Psoas muscle (tissue), 8 donors: ENCODE data around the gene MLLT1. TPM values are rescaled to one million over a fixed set of nuclear protein-coding genes. Genes with fewer than 3 reads are reported as not detected.

Source experiments
- ATAC-seq, 4 donors: fragments of 200-7000 bp; cut with Tn5 transposase; one replicate each; pipeline ENCODE4 v1.9.1; 2020; ENCODE audit warnings: moderate library complexity in 3 of 4, mild to moderate bottlenecking in 2 of 4
- DNase-seq, 2 donors: peaks; one replicate each; pipeline ENCODE4 v3.0.0-alpha.2; 2020
- H3K27ac ChIP-seq: fragments of 200-600 bp; one replicate; pipeline ENCODE4 v1.8.0; 2022
- H3K27me3 ChIP-seq, 3 donors: fragments of 200-600 bp in 1 of 3; one replicate each; pipeline versions ENCODE4 v1.6.1 to v1.8.0; 2013 to 2022; ENCODE audit warnings: low read length in 2 of 3, mild to moderate bottlenecking in 2 of 3, moderate library complexity in 1 of 3; ENCODE audit not compliant: insufficient read depth in 3 of 3
- H3K36me3 ChIP-seq, 2 donors: fragments of 200-600 bp in 1 of 2; one replicate each; pipeline versions ENCODE4 v1.6.1 to v1.8.0; 2013 to 2022; ENCODE audit warnings: low read depth in 1 of 2, mild to moderate bottlenecking in 1 of 2, moderate library complexity in 1 of 2; ENCODE audit not compliant: insufficient read depth in 1 of 2
- H3K4me1 ChIP-seq: fragments of 200-600 bp; one replicate; pipeline ENCODE4 v1.8.0; 2022
- H3K4me3 ChIP-seq: fragments of 200-600 bp; one replicate; pipeline ENCODE4 v1.8.0; 2022; ENCODE audit warnings: mild to moderate bottlenecking
- H3K9me3 ChIP-seq: fragments of 200-600 bp; one replicate; pipeline ENCODE4 v1.8.0; 2022
- WGBS, 3 donors: extraction: QIAGEN DNeasy Blood & Tissue Kit; methylation state at CpG; one replicate each; pipeline versions ENCODE4 v1.1.6 to v1.1.7; 2013; 5-methylcytosine and 5-hydroxymethylcytosine counted together
- intact Hi-C, 2 donors: fragments of 100-400 bp; cut with DNase I; formaldehyde crosslinking; loops; one replicate each; pipeline versions ENCODE4 v1.11.0 to v1.14.2; 2022
- polyA plus RNA-seq, 3 donors: library from polyadenylated mRNA; stranded (reverse); fragments of 200-250 nt; gene quantifications; one replicate each; pipeline ENCODE4 v1.2.3, GENCODE V29; 2013
- total RNA-seq, 4 donors: library from RNA; stranded (reverse); fragmentation: NEBNext Ultra II Directional in 2 of 4; extraction: Animal tissue kit (Norgen Biotek cat#: 25700) in 2 of 4; gene quantifications; one replicate each; pipeline versions ENCODE4 v1.2.1 to v1.2.4, GENCODE V29; 2021 to 2023
- TF ChIP-seq, protein P1 (sequence below): fragments of 200-600 bp; IDR thresholded peaks from one replicate; pipeline ENCODE4 v1.8.0; 2022; ENCODE audit warnings: antibody characterized with exemption
- donor health status: healthy with polysubstance abuse.
- donor health status: DM: no; HTN: no; CAD: no; lungs with moderate emphysema.
- donor health status: Bipolar disorder and iron deficiency.
- donor health status: healthy.
- donor health status: DM: yes; HTN: yes; CAD: no.
- donor health status: DM: no; HTN: no; CAD: no.
- donor health status: DM: no; HTN: no; CAD: no.
- donor health status: DM: yes; HTN: yes; CAD: no.

Gene MLLT1
- total and polyA plus RNA-seq, 7 donors = 24.2 to 51.7 (median 35.8) TPM

DNA sequence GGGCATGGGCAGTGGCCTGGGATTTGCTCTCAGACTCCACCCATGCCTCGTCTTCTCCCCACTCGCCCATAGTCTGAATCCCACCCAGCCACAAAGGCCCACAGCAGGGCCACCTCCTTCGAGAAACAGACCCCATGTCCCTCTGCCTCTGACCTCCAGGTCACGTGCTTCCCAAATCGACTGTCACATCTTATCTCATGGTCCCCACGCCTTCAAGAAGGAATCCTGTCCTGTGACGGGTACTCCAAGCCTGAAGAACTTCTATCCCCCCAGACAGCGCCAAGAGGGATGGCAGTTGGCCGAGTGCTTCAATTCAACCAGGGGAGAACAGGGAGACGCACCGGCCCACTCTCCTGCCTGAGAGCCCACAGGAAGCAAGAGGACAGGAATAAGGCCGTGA lies 16.5 kb downstream of the MLLT1 start:
- intact Hi-C loops = no loop called here
- Histone ChIP-seq H3K9me3 (no peaks in the 10 kb centered on the region), H3K4me3 (peak overlapping the region; percentile 28), H3K27me3 (no peaks in the 10 kb centered on the region), H3K4me1 (peaks cover 57% of the 10 kb centered on the region), H3K27ac (peak overlapping the region; percentile 79), H3K36me3 (peaks cover 0 to 54% of the 10 kb centered on the region in 2 donors)
- WGBS, 3 donors = 68 to 72% (median 70%) methylated on average over 12 of the region's 12 CpGs
- ATAC-seq (no peak), DNase-seq (peak in 1 of 2 donors; percentile 34)
- TF ChIP-seq, protein P1, sequence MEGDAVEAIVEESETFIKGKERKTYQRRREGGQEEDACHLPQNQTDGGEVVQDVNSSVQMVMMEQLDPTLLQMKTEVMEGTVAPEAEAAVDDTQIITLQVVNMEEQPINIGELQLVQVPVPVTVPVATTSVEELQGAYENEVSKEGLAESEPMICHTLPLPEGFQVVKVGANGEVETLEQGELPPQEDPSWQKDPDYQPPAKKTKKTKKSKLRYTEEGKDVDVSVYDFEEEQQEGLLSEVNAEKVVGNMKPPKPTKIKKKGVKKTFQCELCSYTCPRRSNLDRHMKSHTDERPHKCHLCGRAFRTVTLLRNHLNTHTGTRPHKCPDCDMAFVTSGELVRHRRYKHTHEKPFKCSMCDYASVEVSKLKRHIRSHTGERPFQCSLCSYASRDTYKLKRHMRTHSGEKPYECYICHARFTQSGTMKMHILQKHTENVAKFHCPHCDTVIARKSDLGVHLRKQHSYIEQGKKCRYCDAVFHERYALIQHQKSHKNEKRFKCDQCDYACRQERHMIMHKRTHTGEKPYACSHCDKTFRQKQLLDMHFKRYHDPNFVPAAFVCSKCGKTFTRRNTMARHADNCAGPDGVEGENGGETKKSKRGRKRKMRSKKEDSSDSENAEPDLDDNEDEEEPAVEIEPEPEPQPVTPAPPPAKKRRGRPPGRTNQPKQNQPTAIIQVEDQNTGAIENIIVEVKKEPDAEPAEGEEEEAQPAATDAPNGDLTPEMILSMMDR = no peak

DNA sequence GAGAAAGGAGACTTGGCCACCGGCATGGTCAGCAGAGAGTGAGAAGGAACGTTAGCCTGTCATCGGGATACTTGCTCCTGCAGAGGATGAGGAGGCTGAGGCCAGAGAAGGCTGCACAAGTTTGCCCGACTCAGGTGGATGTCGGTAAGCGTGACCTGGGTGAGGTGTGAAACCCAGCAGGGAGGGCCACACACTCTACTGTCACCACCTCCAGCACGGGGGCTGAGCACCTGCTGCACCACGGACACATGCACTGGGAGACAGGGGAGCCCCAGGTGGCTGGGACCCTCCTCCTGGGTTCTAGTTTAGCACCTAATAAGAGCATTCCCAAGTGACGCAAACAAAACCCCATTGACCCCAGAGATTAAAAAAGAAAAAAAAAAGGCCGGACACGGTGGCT lies 17.3 kb downstream of the MLLT1 start:
- H3K36me3 ChIP-seq = peaks cover 0 to 51% of the 10 kb centered on the region in 2 donors
- H3K4me3 ChIP-seq = no peak overlapping the region
- ATAC-seq = no peak
- no peaks in the 10 kb centered on the region for H3K9me3 ChIP-seq
- intact Hi-C loops = no loop called here
- H3K4me1 ChIP-seq = peaks cover 62% of the 10 kb centered on the region
- H3K27me3 ChIP-seq = no peaks in the 10 kb centered on the region
- 92 to 96% (median 95%) methylated on average over 11 of the region's 11 CpGs for WGBS, 3 donors
- TF ChIP-seq, protein P1 = no peak
- H3K27ac ChIP-seq = no peak overlapping the region
- peak in 1 of 2 donors; percentile 41 for DNase-seq

DNA sequence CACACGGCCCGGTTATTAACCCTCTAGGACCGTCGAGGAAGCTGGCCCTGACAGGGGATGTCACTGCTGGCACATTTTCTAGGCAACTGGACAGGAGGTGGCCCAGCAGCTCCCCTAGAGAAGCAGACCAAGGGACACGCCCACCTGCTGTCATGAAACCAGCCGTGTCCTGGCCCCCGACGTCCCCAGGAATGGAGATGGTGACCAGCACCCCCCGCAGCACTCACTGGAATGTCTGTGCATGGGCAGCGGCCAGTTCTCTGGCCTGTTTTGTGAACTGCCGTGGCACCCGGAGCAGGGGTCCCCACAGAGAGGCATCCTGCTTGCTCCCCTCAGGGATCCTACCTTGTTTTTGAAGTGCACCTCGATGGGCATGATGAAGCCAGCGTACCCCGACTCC lies 17.9 kb downstream of the MLLT1 start:
- TF ChIP-seq, protein P1 = no peak
- no peak overlapping the region for H3K4me3 ChIP-seq
- ATAC-seq = no peak
- H3K27me3 ChIP-seq = no peaks in the 10 kb centered on the region
- intact Hi-C loops = no loop called here
- peaks cover 62% of the 10 kb centered on the region for H3K4me1 ChIP-seq
- WGBS, 3 donors = 60 to 68% (median 64%) methylated on average over 15 of the region's 15 CpGs
- H3K9me3 ChIP-seq = no peaks in the 10 kb centered on the region
- peak in 1 of 2 donors; percentile 31 for DNase-seq
- H3K27ac ChIP-seq = peak overlapping the region; percentile 27
- H3K36me3 ChIP-seq = peaks cover 0 to 45% of the 10 kb centered on the region in 2 donors

DNA sequence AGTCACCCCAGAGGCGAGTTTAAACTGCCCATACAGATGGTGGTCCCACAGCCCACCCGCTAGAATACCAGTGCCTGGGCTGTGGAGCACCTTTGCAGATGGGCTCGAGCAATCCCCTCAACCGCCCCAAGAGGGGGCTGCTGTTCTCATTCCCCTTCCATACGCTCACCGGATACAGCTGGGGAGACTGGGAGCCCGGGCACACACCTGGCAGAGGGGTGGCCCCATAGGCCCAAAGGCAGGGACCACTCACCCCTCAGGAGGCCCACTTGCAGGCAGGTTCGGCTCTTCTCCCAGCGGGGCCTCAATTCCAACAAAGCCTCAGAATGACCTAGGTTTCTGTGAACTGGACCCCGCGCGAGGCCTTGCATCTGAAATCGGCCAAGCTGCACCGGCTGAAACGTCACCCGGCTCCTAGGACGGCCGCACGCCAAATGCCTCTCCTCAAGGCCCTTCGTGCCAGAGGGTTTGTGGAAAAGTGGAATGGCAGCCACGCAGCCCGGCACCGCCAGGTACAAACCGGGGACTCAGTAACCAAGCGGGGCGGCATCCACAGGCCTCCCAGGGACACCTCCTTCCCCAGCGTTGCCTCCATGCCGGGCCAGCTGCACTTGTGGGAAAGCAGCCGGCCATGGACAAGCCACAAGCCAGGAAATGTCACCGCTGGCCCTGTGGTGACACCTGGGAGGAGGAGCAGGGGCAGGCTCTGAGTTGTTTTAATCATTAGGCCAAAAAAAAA lies 18.7 kb downstream of the MLLT1 start:
- peaks cover 62% of the 10 kb centered on the region for H3K4me1 ChIP-seq
- ATAC-seq = peak in 2 of 4 donors; percentile 24 to 31

More for the DNA sequence above, 18.7 kb downstream of the MLLT1 start:
- Histone ChIP-seq H3K27ac (peak overlapping the region; percentile 86), H3K36me3 (peaks cover 0 to 42% of the 10 kb centered on the region in 2 donors), H3K4me3 (no peak overlapping the region), H3K27me3 (no peaks in the 10 kb centered on the region), H3K9me3 (no peaks in the 10 kb centered on the region)
- TF ChIP-seq, protein P1 = peak; percentile 34
- peak in 1 of 2 donors; percentile 64 for DNase-seq
- WGBS, 3 donors = 84 to 91% (median 86%) methylated on average over 30 of the region's 30 CpGs
- intact Hi-C loops = no loop called here
